GM19240 (cell line): ENCODE results near the gene METTL14.

Experiments
- DNase-seq: peaks from one replicate; pipeline ENCODE4 v3.0.0; 2011; ENCODE audit warnings: low spot score; ENCODE audit not compliant: insufficient read length

The METTL14 gene

DNA sequence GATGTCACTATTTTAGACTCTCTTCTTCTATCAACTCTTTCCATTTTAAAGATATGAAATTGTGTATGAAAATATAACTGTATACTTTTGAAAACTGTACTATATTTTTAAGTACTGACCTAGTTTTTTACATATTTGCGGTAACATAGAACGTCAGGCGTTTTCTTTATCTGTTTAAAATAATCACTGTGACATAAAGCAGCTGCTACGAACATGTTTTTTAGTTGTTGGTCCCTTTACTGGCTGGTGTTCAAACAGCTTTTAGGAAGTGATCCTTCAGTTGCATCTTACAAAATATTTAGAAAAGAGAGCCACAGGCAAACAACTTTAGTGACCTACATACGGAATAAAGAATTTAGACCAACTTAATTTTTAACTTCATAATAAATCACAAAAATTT lies 73.1 kb downstream of the METTL14 start:
- DNase-seq: no peak

DNA sequence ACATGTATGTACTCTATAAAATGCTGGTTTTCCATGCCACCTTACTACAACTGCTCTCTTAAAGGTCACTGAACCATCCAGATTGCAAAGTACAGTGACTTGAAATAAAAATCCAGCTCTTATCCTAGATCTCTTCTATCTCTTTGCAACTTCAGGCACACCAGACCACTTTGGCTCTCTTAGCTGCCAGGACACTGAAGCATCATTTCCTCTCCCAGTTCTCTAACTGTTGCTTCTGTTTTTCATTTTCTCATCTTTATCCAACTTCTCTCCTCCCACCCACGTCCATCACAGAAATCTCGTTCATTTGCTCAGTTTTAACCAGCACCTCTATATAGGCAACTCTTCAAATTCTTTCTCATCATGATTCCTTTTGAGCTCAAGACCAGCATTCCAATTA lies 74.3 kb downstream of the METTL14 start:
- DNase-seq: no peak

DNA sequence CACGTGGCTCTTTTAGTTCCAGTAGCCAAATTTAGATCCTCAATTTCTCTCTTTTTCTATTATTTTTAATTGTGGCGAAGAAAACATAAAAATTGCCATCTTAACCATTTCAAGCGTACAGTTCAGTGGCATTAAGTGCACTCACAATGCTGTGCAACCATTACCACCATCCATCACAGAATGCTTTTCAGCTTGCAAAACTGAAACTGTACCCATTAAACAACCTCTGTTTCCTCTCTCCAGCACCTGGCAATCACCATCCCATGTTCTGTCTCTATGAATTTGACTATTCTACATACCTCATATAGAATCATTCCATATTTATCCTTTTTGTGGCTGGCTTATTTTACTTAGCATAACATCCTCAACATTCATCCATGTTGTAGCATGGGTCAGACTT lies 74.9 kb downstream of the METTL14 start:
- no peak for DNase-seq

DNA sequence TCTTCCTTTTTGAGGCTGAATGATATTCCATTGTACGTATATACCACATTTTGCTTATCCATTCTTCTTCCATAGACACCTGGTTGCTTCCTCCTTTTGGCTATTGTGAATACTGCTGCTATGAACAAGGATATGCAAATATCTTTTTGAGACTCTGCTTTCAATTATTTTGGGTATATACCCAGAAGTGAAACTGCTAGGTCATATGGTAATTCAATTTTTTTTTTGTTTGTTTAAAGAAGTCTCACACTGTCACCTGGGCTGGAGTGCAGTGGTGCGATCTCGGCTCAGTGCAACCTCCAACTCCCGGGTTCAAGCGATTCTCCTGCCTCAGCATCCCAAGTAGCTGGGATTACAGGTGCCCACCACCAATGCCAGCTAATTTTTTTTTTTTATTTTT lies 75.3 kb downstream of the METTL14 start:
- DNase-seq: no peak

DNA sequence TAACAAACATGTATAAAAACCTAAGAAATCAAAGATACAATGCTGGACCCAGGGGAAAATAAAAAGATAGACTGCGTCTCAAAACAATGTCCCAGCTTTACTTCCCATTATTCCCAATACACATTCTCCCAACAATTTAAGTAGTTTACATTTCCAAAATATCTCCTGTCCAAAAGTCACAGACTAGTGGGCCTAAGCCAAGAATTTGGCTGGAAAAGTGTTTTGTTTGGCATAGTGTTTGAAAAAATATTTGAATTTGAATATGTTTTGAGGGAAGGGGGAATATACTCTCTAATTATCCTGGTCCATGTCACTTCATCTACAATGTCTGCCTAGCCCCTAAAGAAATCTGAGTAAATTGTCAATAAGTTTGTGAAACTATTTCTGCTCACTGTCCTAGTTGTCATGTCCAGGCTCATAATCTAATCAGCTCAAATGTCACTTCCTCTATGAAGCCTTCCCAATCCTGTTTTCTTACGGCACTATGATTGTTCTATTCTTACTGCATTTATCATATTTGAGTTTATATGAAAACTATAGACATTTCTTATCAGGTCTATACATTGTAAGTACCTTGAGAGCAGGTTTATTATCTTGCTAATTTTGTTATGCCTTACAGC lies 76.3 kb downstream of the METTL14 start:
- no peak for DNase-seq

DNA sequence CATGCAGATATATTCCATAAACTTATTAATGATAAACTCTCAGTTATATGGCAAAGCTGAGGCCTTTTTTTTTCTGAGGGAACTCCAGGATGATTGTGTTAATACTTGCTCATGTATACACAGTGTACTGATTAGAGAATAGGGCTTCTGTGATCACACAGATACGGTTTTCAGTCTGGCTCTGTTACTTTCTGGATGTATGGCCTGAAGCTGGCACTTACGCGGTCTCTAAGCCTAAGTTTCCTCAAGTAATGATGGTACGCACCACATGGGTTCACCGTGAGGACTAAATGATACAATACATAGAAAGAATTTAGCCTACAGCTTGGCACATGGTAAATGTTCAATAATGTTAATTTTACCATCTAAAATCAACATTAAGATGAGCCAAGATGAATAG lies 77.0 kb downstream of the METTL14 start:
- DNase-seq: no peak

DNA sequence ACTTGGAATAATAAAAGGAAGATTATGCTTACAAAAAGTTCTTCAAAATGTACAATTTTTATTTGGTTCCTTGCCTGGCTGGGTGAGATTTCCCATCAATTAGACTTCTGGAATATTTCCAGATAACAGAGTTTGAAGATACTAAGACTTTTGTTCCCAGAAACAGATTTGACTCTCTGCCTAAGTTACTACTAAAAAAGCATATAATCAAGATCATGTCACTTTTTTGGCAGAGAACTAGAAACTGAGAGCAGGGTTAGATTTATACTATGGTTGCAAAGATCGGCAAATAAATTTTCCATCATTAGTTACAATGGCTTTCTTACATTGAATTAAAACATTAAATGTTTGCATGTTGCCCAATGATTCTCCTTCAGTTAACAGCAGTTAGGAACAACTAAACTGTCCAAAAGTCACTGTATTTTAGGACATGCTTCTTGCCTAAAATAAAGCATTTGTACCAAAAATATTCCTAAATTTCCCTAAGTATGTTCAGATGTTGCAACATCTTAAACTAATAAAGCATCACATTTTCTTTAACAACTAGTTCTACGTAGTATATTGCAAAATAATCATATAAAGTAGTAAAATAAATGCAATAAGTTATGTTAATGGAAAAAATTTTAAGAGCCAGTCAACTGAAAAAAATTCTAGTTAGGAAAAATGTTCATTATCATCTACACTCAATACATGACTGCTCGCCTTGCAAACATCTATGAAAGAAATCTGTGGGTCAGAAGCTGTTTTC lies 77.7 kb downstream of the METTL14 start:
- no peak for DNase-seq
